NOMO-1 treated with dmso at 0.1 percent for 144 hours (cell line): ENCODE data around the gene RBM5.

Experiments used
- DNase-seq: peaks from one replicate; lab custom pipeline; 2025; ENCODE audit not compliant: unreplicated experiment; lab: John Stamatoyannopoulos, UW

RBM5 gene

DNA sequence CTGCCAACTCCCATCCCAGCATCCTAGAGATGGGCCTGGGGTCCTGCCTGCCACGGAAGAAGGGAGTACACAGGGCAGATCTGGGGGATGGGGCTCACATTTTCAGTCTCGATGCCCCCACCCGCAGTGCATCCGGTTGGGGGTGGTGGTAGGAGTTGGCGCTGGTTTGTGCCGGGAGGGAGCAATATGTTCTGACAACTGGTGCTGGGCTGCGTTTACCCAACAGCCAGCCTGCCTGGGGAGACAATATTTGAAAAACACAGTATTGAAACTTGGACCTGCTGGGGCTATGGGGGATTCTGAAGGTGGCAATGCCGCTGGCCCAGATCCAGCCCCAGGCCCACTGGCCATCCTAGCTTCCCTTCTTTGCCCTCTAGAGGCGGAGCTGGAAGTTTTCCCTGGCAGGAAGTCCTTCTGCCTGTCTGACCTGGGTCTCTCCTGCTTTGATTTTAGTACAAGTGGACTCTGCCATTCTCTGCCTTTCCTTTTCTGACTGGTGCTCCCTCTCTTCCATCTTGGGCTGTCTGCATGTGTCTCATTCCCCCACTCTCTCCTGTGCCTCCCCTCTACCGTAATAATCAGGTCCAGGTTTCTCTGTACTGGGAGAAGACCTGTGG is 69.9 kb downstream of the RBM5 start:
- DNase-seq = no peak

DNA sequence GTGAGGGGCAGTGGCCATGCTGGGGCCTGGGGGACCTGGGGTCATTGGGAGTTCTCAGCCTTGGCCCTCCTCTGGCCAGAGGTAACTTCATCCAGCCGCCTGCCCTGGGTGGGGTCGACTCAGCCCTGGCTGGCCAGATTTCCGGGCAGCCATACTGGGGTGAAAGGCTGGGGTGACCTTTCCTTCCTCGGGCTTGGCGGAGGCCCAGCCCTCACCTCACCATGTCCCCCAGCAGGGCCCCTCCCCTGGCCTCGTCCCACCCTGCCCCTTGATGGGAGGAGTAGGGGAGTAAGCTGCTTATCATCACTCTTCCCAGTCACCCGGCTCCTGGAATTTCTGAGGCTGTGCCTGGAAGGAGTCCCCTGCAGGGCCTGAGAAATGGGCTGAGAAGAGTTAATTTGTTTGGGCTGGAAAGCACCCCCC is 71.9 kb downstream of the RBM5 start:
- DNase-seq = no peak

DNA sequence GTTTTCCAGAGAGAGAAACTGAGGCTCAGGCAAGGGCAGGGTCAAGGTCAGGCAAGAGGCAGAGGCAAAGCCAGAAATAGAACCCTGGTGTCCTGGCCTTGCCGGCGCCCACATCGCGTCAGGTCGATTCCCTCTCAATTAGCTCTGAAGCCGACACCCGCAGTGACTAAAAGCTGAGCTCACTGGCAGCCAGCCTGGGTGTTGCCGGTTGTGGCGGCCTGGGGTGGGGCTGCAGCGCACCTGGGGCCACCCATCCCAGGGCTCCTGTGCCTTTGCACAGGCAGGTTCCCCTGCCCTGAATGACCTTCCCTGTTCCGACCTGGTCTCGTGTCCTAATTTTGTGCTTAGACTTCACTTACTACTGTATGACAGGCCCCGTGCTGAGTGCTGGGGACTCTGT is 72.6 kb downstream of the RBM5 start:
- DNase-seq = no peak

DNA sequence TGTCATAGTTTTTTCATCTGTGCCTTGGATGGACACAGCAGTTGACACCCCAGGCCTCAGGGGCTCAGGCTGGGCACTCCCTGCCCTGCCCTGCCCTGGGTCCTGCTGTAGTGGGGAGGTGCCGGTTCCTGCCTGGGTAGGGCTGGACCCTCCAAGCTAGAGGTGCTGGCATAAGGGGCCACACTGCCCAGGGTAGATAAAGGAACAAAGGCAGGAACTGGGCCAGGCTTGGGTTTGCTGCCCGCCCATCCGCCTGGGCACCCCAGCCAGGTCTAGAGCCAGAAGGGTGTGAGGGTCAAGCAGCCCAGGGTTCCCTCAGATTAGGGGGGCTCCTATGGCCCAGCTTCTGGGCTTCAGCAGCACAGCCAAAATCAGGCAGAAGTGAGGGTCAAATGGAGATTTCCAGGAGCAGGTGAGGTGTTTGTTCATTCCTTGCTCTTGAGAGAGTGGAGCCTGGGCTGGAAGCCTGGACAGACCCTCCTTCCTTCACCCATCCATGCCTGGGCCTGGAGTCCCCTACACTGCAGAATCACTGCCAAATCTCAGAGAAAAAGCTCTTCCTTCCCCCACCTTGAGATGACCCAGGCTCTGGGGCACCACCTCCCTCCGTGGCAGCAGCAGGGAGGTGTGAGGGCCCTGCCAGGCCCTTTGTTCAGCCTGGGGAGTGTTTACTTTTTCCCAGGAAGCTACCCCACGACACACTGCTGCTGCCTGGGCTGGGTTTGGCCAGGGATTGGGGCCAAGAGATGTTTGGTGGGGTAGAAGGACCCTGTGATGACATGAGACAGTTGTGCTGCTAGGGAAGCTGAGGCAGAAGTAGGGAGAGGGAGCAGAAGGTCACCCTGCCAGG is 73.5 kb downstream of the RBM5 start:
- DNase-seq = no peak

DNA sequence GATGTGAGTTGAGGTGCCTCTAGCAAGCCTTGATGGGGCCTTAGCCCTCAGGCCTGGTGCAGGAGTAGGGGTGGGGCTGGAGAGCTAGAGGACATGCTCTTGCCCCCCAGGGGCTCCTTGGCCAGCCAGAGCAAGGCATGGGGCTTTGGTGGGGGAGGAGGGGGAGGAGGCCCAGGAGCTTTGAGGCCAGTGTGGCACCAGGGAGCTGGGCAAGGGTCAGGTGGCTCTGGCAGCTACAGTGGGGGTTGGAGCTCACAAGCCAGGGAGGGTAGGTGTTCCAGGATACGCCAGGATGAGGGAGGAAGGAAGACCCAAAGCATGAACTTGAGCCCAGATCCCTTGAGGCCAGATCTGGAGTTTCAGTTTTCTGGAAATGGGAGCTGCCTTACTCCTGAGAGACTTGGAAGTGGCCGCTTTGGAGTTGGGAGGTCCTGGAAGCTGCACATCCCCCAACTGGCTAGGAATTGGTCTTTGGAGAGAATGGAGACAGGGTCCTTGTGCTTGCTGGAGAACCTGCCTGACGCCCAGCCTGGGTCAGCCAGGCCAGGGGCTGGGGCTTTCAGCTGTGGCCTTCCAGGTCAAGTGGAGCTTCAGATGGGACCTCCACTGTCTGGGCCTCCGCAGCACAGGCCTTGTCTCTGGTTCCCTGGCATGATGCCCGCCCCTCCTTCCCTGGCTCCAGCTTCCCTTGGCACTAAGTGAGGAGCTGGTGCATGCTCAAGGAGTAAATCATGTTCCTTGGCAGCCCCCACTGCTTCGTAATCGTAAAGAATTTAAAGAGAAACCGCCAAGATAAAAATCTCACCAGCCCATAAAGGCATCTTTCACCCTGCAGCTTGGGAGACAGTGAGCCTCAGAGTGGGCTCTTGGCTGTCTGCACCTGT is 75.1 kb downstream of the RBM5 start:
- DNase-seq = no peak

DNA sequence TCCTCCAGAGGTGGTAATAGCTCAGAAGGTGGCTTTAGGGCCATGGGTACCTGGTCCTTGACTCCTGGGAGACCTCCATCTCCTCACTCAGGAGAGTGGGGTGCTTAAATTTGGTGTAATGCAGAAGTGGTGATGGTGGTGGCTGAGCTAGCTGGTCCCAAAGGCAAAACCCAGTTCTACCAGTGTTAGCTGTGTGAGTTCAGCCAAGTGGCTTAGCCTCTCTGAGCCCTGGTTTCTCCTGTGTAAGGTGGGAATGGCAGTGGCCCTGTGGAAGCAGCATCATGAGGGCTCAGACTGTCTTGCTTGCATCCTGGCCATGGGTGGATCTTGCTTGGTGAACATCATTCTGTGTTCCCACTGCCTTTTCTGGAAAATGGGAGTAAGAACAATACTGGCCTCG is 75.8 kb downstream of the RBM5 start:
- DNase-seq = no peak

DNA sequence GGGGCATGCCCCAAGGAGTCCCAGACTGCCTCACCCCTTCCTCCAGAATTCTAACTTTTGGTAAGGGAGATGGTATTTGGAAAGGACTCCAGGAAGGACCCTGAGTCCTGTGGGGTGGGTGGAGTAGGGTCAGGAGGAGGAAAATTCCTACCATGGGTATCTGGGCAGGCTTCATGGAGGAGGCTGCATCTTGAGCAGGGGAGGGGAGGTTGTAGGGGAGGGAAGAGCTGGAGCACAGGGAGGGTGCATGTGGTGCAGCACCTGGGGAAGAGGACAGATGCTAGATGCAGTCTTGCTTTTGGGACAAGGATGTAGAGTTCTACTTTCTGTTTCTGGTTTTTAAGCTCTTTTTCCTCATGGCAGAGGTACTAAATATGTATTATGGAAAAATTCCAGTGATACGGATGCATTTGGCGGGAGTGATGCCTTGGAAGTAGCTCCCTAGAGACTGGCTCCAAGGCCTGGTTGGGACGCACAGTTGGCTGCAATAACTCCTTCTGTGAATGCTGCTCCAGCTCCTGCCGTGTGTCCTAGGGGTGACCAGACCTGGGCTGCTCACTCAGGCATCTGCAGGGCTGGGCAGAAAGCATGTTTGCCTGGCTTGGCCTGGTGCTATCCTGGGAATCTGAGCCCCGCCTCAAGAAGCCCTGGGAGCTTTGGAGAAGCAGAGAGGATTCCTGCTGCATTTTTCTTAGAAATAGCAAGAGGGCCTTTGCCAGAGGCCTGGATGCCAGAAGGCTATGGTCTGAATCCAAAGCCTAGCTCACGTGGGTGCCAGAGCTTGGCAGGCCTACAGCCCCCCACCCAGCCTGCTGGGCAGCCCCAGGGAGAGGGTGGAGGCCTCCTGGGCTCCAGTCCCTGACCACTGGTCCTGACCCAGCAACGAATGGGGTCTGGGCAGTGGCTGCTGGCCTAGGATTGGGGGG is 76.5 kb downstream of the RBM5 start:
- DNase-seq = no peak

DNA sequence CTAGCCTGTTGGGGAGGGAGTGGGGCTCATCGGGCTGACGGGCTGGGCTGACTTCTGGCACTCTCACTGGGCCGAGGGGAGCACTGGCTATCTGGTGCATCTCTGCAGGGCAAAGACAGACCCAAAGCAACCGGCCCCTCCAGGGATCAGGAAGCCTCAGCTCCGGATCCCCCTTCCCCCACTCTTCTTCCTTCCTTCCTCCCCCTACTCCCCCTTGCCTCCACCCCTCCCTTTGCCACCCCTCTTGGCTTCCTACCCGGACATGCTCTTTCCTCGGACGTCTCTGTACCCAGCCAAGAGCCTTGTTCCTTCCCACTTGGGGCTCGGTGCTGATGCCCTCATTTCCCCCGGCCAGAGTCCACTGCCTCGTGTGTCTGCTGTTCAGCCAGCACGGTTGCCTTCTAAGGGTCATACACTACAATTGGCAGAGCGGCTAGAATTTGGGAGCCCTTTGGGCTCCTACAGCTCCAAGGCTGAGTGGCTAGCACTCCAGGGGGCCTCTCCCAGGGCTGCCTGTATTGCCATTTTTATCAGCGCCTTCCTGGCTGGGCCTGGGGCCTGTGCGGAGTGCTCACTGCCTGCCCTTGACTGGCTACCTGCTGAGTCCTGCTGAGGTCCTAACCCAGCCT is 77.3 kb downstream of the RBM5 start:
- no peak for DNase-seq

DNA sequence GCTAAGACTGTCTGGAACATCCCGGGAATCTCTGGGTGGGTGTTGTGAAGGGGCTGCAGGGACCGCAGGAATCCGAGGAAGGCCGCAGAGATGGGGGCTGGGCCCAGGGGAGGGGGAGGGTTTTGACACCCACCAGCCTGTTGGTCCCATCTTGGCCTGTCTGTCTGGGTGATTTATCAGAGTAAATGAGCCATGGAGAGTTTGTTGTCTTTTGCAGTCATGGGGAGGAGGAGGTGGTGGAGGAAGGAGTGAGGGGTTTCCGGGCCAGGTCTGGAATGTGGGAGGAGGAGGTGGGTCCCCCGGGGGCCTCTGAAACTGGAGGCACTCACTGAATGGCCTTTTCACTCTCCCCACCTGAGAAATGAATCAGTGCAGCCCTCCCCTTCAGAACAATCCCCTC is 77.9 kb downstream of the RBM5 start:
- DNase-seq = no peak

DNA sequence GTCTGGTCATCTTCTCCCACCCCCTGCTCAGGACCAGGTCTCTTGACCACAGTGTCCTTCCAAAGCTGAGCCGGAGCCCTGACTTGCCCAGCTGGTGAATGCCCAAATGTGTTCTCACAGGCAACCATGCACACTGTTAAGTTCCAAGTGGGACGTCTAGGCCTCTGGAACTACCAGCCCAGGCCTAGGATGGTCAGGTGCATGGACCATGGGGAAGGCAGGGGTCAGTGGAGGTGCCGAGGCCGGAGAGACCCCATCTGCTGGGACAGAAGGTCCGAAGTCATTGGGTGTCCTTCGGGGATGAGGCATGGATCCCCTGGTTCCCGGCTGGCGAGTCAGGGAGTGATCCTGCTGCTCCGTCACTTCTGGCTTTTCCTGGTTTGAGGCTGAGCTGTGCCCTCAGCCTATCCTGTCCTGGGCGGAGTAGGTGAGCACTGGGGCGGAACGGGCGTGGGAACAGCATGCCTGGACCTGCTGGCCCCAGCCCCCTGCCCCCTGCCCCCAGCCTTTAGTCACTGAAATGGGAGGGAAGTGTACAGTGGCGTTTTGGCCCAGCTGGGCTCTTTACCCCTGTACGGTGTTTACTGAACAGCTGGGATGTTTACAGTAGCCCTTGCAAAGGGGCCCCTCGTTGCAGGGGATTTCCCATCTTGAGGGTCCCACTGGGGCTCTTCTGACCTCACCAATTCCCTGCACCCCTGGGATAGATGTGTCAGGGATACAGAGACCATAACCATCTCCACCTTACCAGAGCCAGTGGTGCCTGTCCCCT is 78.5 kb downstream of the RBM5 start:
- DNase-seq = no peak

DNA sequence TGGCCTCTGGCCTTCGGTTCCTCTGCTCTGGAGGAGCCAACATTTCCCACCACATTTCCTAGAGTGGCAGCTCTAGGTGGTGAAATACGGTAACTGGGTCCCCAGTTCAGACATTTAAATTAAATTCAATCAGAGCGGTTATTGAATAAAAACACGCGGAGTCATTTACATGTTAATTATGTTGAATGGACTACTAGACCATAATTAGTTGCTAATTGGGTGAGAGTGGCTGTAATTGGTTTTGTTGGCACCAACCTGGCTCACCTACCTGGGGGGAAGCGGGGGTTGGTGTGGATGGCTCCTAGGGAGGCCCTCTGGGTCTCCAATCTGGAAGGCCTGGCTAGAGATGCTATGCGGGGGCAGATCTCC is 79.1 kb downstream of the RBM5 start:
- DNase-seq = no peak

DNA sequence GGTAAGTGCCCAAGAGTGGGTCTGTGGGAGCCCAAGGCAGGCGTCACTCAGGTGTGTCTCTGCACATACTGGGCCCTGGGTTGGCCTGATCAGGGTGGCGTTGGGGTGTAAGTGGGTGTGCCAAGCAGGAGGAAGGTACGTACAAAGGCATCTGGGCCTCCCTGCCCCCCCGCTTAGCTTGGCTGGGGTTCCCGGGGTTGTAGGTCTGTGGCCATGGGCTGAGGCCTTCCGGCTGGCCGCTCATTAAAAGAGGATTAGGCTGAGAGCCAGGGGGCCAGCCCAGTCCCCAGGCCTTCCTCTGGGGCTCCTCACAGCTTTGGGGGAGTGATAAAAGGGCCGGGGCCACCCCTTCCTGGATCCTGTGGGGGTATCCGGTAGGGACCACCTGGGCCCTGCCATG is 79.7 kb downstream of the RBM5 start:
- no peak for DNase-seq
